Bronchial epithelial cell (primary cell): Measurements from ENCODE around the gene ACVR1C. TPM values are rescaled to one million over a fixed set of nuclear protein-coding genes. Genes with fewer than 3 reads are reported as not detected.

ENCODE experiments used
- DNase-seq: peaks from one replicate; pipeline ENCODE4 v3.0.0-alpha.2; 2010; ENCODE audit warnings: low read depth
- FAIRE-seq: peaks from 2 replicates; lab custom pipeline; 2011; peaks lifted over from hg19 to GRCh38; lab: Jason Lieb, UNC
- H3K27me3 ChIP-seq: 2 replicates; pipeline ENCODE4 v1.5.1; 2011; ENCODE audit warnings: low read length; ENCODE audit not compliant: control insufficient read depth, insufficient read depth
- H3K36me3 ChIP-seq: 2 replicates; pipeline ENCODE4 v1.5.1; 2011; ENCODE audit warnings: low read length; ENCODE audit not compliant: control insufficient read depth, insufficient read depth
- H3K4me3 ChIP-seq: 2 replicates; pipeline ENCODE4 v1.5.1; 2011; ENCODE audit warnings: mild to moderate bottlenecking, low read depth, low read length, control low read depth
- total RNA-seq: library from RNA; depleted of rRNA; stranded (reverse); fragments of >200 nt; gene quantifications from 2 replicates; pipeline ENCODE4 v1.2.1, GENCODE V29; 2014
- TF ChIP-seq, protein P1 (sequence below): IDR thresholded peaks from 2 replicates; pipeline ENCODE4 v1.5.1; 2011; ENCODE audit warnings: mild to moderate bottlenecking, moderate library complexity, low read length, control low read depth, inconsistent platforms; ENCODE audit not compliant: insufficient read depth, severe bottlenecking

The ACVR1C gene
- total RNA-seq, 1 donor from 2014 or later, result 0.26 TPM

DNA sequence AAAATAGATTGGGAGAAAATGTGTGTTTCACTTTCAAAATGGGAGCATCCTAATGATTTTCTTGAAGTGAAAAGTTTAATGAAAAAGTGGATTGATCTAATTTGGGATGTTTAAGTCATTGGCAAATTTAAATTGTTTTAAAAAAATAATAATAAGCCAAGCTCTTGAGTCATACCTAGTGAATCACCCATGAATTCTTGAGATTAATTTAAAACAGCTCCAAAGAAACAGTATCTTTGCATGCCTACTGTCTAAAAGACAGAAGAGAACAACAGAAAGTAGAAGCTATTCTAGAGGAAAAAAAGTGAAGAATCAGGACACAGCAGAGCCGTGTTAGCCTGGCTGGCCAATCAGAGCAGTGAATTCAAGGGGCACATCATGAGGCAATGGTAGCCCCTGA, 7.7 kb downstream of the ACVR1C start:
- H3K36me3 ChIP-seq, result no peaks in the 10 kb centered on the region
- H3K4me3 ChIP-seq, result no peak overlapping the region
- TF ChIP-seq, protein P1, sequence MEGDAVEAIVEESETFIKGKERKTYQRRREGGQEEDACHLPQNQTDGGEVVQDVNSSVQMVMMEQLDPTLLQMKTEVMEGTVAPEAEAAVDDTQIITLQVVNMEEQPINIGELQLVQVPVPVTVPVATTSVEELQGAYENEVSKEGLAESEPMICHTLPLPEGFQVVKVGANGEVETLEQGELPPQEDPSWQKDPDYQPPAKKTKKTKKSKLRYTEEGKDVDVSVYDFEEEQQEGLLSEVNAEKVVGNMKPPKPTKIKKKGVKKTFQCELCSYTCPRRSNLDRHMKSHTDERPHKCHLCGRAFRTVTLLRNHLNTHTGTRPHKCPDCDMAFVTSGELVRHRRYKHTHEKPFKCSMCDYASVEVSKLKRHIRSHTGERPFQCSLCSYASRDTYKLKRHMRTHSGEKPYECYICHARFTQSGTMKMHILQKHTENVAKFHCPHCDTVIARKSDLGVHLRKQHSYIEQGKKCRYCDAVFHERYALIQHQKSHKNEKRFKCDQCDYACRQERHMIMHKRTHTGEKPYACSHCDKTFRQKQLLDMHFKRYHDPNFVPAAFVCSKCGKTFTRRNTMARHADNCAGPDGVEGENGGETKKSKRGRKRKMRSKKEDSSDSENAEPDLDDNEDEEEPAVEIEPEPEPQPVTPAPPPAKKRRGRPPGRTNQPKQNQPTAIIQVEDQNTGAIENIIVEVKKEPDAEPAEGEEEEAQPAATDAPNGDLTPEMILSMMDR, result no peak
- H3K27me3 ChIP-seq, result no peaks in the 10 kb centered on the region
- DNase-seq, result peak; percentile 23
- no peak for FAIRE-seq

DNA sequence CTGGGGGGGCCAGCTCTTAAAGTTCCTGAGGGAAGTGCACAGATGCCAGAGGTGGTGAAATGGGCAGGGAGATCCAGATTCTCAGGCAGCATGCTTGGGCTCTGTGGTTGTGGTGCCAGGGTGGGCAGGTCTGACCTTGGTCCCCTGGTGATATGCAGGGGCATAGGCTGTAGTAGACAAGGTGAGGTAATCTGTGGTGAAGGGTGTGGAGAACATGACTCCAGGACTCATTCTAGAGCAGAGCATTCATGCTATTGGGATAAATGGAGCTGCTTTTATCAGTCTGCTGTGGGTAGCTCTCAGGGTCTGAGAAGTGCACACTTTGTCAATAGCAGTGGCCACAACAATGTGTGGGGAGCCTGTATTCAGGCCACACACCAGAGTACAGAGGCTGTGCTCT, 16.9 kb downstream of the ACVR1C start:
- H3K27me3 ChIP-seq, result no peaks in the 10 kb centered on the region
- no peak overlapping the region for H3K4me3 ChIP-seq
- H3K36me3 ChIP-seq, result no peaks in the 10 kb centered on the region
- DNase-seq, result no peak
- TF ChIP-seq, protein P1, result no peak
- FAIRE-seq, result no peak

DNA sequence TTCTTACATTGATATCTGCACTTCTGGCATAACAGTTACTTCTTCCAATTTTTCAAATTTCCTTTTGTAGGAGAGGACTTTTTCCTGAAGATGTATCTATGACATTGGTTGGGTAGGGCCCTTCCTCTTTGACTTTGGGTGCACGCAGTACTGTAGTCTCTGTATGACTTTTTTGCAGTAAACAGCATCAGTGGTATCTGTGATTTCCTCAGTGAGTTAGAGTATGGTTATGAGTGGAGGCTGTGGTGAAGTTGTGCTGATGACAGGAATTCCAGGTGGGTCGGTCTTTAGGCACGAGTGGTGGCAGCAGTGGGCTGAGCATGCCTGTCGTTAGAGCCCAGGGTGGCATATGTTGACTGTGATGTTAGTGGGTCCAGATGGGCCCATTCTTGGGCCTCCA, 17.6 kb downstream of the ACVR1C start:
- no peak for DNase-seq
- H3K36me3 ChIP-seq, result no peaks in the 10 kb centered on the region
- no peak overlapping the region for H3K4me3 ChIP-seq
- TF ChIP-seq, protein P1, result no peak
- no peak for FAIRE-seq
- H3K27me3 ChIP-seq, result no peaks in the 10 kb centered on the region

DNA sequence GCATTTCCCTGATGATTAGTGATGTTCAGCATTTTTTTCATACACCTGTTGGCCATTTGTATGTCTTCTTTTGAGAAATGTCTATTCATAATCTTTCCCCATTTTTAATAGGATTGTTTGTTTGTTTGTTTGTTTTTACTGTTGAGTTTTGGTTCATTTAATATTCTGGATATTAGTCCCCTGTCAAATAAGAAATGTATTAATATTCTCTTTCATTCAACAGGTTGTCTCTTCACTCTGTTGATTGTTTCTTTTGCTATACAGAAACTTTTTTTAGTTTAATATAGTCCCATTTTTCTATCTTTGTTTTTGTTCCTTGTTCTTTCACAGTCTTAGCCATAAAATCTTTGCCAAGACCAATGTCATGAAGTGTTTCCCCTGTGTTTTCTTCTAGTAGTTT, 22.1 kb downstream of the ACVR1C start:
- Histone ChIP-seq H3K36me3 (no peaks in the 10 kb centered on the region), H3K4me3 (no peak overlapping the region), H3K27me3 (peaks cover 2% of the 10 kb centered on the region)
- TF ChIP-seq, protein P1, result no peak
- DNase-seq (no peak), FAIRE-seq (no peak)

DNA sequence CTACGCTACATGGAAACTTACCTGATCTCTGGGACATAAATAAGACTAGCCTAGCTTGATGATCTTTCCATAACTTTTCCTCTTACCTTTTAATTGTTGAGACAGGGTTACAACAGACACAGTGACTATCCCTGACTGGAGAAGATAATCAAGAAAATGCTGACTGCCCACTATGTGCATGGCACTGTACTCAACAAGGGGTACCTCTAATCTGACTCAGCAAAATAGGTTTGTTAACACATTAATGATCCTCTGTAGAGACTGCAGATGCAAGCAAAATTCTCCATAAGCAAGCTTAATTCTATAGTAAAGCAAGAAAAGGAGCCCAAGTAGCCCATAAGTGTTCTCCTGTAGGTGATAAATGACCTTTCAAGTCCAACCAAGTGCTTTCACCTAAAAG, 25.5 kb downstream of the ACVR1C start:
- no peak for FAIRE-seq
- peaks cover 2% of the 10 kb centered on the region for H3K27me3 ChIP-seq
- TF ChIP-seq, protein P1, result no peak

DNA sequence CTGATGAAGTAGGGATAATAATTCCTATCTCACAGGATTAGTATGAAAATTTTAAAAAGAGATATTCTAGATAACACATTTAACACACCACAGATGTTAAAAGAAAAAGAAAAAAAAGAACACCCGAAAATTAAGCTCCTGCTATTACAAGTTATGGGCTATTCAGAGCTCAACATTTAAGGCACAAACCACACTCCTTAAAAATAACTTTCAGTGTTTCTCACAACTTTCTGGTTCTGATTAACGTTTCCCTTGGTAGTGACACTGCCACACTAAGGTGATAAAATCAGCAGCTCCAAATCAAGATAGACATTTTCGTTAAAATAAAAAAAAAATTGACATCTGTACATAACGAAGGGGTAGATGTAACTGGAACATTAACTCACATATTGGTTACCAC, 26.9 kb downstream of the ACVR1C start:
- DNase-seq, result no peak
- H3K36me3 ChIP-seq, result no peaks in the 10 kb centered on the region
- TF ChIP-seq, protein P1, result no peak
- H3K4me3 ChIP-seq, result no peak overlapping the region
- H3K27me3 ChIP-seq, result peaks cover 6% of the 10 kb centered on the region
- no peak for FAIRE-seq

More for the DNA sequence above, 25.5 kb downstream of the ACVR1C start:
- Histone ChIP-seq H3K36me3 (no peaks in the 10 kb centered on the region), H3K4me3 (no peak overlapping the region)
- no peak for DNase-seq
